Measurements from ENCODE around the gene TRRAP. TPM values are rescaled to one million over a fixed set of nuclear protein-coding genes. Genes with fewer than 3 reads are reported as not detected.
A peak's percentile ranks its signal among the peaks of the same experiment; 100 is the strongest.

The TRRAP gene
- total RNA-seq, 1 donor from 2014 or later = 25.8 TPM

DNA sequence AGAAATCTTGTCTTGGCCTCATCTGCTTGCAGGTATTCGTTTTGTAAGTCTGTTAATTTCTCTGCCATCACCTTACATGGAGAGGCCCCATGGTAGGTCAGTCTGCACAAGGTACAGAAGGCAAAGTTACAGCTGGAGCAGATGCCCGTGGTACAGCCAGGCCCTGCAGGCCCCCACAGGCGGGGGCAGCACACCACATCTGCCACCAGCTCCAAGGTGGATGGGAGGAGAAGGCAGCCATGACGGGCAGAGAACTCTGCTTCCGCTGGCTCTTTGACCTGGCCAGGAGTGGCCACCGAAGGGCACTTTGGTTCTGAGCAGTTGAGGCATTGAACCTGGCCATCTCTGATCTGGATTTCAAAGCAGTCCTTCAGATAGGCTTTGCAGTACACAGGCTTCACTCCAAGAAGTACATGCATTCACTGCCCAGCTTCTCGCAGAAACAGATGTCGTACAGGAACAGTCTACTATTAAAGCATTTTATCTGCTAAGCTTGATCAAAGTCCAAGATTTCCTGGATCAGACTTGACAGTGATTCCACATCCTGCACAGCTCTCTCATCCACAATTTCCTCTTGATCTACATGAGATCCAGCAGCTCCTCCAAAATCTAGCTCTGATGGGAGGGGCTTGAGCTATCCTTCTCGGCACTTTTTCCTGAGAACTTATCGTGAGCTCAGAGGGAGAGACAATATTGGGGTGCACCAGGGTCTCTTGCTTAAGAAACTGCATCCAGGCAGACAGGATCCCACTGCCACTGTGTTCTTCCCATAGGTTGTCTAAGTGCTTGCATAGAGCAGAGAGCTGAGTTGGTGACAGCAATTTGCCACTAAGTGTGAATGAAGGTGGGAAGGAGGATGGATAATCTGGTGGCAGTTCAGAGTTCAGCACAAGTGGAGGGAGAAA is 120.7 kb downstream of the TRRAP start:
- intact Hi-C loops (cut with DNase I) = no loop called here
- peak; percentile 47 for DNase-seq (ENCODE audit: low spot score)

DNA sequence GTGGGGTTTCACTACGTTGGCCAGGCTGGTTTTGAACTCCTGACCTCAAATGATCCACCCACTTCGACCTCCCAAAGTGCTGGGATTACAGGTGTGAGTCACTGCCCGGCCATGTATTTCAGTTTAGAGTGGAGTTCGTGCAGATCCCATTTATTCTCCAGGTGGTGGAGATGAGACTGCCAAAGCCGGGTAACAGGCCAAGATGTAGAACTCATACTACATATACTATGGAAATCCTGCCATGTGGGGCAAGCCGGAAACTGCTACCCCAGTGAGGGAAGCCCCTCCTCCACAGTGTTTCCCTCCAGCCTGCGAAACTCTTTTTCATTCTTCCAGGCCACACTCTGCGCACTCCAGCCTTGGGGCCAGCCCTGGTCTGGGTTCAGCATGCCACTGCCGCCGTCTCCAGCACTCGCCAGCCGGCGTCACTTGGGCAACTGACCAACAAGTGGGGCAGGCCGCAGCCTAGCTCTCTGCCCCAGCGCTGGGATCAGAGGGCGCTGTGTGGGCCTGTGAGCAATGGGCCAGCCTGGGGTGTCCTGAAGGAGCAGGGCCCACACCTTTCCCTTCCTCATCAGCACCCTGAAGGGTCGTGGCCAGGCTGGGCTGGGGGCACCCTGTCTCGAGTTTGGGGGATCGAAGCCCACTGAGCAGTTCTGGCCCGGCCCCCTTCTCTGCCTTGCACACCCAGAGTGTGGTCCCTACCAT is 122.0 kb downstream of the TRRAP start:
- intact Hi-C loops (cut with DNase I) = no loop called here
- peak; percentile 36 for DNase-seq (ENCODE audit: low spot score)

DNA sequence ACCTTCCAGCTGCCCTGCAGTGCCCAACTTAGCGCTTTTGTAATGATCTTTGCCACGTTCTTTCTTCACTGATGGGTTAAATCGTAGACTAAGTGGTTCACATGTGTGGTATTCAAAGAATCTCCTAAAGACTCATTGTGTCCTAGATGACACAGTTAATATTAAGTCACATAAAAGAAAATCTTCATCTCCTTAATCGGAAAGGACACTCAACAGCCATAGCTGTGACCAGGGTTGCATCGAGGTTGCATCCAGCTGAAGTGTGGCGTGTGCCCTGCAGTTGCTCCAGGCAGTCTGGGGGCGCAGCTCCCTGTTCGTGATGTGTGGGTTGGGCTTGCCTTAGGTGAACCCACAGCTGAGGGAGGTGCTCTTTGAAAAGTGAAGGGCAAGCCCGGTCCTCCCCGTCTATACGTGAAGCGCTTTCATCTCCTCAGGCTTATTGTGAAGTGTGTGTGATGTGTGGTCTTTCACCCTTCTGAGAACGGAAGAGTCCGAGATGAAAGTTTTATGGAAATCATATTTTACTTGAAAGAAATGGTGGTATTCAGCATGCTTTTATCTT is 122.7 kb downstream of the TRRAP start:
- DNase-seq (ENCODE audit: low spot score) = peak; percentile 31
- intact Hi-C loops (cut with DNase I) = no loop called here

DNA sequence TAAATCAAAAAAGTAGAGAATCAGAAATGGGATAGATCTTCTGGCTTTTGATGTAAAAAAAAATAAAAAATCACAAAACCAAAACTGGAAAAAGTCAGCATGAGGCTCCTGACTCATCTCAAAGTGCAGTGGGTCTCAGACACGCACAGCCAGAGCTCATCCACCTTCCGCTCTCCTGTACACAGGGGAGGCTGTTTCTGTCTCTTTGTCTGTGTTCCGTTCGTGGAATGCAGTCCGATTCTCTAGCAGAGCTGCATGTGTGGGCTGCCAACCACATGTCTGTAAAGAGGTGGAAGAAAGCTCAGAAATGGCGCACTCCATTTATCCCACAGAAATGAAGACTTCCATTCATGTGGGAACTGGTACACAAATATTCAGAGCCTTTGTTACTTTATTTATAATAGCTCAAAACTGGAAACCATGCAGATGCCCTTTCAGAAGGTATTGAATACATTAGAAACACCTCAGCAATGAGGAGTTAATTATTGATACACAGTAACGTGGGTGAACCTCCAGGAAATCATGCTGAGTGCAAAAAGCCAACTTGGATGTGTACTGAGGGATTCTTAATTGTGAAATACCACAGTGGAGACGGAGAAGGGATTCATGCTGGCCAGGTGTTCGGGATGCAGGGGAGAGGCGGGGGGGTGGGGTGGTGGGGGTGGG is 123.3 kb downstream of the TRRAP start:
- intact Hi-C loops (cut with DNase I) = no loop called here
- no peak for DNase-seq (ENCODE audit: low spot score)

DNA sequence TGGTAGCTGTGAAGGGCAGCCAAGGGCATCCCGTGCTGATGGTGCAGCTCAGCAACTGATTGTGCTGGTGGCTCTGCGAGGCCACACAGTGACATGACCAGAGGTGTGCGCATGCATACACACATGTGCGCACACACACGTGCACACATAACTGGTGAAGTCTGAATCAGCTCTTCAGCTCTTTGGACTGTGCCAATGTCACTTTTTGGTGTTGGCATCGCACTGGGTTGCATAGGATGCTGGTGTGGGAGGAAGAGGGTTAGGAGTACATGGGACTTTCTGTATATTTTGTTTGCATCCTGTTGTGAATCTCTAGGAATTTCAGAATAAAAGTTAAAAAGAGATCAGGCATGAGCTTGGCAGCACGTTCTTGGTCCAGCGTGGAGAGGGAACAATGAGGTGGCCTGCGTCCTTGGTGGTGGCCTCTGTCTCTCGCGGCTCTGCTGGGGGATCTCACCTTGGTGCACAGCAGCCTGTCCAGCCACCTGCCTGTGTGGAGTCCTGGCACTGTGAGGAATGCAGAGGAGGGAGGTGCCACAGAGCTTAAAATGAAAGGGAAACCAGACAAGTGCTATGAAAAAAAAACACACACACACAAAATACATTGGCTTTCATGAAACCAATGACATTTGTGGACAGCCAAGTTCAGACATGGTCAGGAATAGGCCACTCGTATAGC is 124.0 kb downstream of the TRRAP start:
- peak; percentile 29 for DNase-seq (ENCODE audit: low spot score)
- intact Hi-C loops (cut with DNase I) = no loop called here

DNA sequence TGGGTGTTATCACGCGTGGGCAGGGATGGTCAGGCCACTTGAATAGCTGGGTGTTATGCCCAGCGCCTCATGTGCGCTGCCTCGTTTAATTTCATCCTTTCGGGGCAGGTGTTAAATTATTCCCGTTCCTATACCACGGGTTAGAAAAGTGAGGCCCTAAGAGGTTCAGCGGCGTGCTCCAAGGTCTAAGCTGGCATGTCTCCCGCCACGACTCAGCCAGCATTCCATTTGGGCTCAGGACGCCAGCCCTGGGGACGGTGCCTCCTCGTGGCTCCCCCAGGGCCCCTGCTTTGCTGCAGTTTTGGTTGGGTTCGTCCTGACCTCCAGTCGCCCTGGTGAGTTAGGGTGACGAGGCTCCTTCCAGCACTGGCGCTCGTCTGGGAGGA is 124.5 kb downstream of the TRRAP start:
- intact Hi-C loops (cut with DNase I) = no loop called here
- no peak for DNase-seq (ENCODE audit: low spot score)

DNA sequence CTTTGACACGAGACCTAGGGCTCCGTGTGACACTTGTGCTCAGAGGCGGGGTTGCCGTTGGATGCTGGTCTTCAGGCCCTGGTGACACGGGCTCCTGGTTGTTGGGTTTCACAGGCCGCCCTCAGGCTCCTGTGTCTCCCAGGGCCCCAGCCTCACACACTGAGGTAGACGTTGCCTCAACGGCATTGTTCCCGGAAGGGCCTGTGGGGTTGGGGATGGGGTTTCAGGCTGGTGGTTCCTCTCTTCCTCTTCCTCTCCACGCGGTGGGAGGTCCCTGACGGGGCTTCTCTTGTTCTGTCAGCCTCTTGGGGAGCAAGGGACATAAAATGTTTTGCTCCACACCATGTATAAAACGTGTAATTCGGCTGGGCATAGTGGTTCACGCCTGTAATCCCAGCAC is 125.1 kb downstream of the TRRAP start:
- peak; percentile 55 for DNase-seq (ENCODE audit: low spot score)
- intact Hi-C loops (cut with DNase I) = no loop called here

DNA sequence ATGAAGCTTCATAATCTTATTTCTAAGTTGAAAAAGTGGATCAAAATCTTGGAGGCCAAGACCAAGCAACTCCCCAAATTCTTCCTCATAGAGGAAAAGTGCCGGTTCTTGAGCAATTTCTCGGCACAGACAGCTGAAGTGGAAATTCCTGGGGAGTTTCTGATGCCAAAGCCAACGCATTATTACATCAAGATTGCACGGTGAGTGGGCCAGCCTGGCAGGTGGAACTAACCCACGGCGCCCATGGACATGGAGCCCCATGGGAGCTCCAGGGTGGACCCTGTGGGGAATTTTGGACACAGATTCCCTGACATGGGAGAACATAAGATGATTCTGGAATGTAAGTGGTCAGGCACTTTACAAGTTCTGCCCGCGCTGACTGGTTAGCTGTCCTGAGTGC is 125.9 kb downstream of the TRRAP start:
- peak; percentile 72 for DNase-seq (ENCODE audit: low spot score)
- intact Hi-C loops (cut with DNase I) = no loop called here

DNA sequence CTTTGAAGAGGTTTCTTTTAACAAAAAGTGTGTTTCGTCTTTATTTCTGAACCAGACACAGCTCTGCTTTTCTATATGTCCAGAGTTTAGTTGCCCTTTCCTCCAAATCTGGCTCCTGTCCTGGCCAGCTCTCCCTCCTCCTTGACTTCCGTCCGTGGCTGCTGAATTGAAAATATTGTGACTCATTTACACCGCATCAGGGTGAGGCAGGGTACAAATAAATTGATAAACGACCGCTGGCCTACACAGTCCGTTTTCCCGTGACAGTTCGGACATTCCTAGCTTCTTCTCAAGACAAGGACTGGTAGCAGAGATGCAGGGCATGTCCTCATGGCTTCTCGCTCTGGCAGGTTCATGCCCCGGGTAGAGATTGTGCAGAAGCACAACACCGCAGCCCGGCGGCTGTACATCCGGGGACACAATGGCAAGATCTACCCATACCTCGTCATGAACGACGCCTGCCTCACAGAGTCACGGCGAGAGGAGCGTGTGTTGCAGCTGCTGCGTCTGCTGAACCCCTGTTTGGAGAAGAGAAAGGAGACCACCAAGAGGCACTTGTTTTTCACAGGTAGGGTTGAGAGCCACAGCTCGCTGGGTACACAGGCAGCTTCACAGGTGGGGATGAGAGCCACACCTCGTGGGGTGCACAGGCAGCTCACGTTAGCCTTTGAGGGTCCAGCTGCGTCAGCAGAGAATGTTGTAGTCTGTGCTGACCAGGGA is 126.6 kb downstream of the TRRAP start:
- peak; percentile 53 for DNase-seq (ENCODE audit: low spot score)

DNA sequence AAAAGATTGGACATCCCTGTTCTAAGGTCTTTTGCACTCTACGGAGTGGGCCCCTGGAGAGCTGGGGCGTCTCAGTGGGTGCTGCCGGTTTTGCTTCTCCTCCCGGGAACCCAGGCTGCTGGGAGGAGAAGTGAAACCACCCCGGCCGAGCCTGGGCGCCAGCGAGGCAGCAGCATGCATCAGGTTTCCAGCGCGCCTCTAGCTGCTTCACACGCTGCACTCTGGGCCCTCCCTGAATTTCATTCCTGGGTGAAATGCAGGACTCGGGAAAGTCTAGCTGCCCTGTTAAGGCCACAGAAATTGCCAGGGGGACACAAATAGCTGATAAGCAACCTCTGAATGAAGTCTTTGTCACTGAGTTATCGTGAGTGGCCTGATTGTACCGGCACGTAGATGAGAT is 127.4 kb downstream of the TRRAP start:
- intact Hi-C loops (cut with DNase I) = no loop called here
- DNase-seq (ENCODE audit: low spot score) = peak; percentile 71

More for the DNA sequence above, 126.6 kb downstream of the TRRAP start:
- intact Hi-C loops (cut with DNase I) = no loop called here

DNA sequence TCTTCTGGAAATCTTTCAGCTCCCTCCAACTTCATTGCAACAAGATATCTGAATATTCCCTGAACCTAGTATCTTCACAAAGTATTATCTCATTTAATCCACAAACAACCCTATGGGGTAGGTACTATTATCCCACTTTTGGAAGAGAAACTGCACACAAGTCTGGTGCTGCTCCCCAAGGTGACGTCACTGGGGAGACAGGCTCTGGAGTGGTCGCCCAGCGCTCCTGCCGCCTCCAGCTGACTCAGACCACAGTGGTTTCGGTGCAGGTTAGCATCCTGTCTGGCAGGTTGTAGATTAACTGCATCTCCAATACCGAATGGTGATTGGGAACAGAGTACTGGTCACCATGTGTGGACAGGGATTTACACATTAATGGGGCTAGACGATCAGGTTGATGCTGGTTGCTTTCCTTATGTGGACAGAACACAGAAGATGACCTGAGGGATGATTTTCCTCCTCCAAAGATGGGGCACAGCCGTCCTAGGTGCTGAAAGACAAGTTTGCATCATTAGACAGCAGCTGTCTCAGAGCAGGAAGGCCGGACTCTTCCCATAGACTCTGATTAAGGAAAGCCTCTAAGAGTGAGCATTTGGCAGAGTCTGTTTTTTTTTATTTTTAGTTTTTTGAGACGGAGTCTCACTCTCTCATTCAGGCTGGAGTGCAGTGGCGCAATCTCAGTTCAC is 128.6 kb downstream of the TRRAP start:
- intact Hi-C loops (cut with DNase I) = no loop called here
- no peak for DNase-seq (ENCODE audit: low spot score)

DNA sequence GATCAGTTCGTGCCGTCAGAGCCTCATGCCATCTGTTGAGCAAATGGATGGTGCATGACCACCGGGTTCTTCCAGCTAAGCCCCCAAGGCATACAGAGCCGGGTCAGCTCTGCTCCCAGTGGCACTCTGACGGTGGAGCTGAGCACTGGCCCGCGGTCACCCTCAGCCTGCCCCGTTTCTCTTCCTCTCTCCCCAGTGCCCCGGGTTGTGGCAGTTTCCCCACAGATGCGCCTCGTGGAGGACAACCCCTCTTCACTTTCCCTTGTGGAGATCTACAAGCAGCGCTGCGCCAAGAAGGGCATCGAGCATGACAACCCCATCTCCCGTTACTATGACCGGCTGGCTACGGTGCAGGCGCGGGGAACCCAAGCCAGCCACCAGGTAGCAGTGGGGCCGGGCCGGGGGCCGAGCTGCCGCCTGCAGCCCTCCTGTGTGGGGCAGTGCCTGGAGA is 129.9 kb downstream of the TRRAP start:
- no peak for DNase-seq (ENCODE audit: low spot score)
- intact Hi-C loops (cut with DNase I) = no loop called here

DNA sequence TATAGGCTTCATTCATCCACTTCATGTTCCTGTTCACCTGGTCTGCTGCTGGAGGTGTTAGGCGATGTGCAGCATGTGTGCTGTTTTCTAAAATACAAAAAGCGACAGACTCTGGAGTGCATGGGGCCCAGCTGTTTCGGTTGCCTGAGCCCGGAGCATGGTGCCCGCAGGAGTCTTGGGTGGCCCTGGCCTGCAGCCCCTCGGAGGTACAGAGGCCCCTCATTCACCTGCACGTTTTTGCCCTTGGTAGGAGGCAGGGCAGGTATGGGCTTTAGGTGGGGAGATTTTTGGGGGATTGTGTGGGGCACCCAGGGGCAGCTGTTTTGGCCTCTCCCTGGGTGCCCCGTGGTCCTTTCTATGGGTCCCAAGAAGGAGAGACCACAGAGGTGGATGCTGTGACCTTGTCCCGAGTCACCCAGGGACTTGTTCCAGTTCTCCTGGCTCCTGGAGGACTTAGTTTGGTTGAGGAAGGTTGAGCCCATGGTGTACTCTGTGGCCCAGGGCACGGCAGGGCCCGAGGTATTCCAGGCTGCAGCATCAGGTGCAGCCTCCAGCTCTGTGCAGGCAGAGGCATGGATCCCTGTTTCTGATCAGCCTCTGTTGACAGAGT is 130.7 kb downstream of the TRRAP start:
- intact Hi-C loops (cut with DNase I) = no loop called here
- DNase-seq (ENCODE audit: low spot score) = no peak

DNA sequence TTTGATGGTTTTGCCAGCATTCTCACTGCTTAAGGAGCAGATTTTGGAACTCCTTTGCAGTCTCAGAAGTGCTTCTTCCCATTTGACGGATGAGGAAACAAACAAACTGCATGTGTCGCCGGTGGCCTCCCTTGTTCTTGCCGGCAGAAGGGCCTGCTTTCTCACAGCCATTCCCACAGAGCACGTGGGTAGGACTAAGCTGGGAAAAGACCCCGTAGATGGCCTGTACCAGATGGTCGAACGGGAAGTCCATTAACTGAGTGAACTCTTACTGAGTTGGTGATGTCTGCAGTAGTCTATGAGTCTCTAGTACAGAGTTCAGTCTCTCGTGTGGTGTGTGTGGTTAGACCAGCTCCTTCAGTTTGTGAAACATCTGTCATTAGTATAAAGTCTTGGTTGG is 131.9 kb downstream of the TRRAP start:
- no peak for DNase-seq (ENCODE audit: low spot score)
- intact Hi-C loops (cut with DNase I) = no loop called here

DNA sequence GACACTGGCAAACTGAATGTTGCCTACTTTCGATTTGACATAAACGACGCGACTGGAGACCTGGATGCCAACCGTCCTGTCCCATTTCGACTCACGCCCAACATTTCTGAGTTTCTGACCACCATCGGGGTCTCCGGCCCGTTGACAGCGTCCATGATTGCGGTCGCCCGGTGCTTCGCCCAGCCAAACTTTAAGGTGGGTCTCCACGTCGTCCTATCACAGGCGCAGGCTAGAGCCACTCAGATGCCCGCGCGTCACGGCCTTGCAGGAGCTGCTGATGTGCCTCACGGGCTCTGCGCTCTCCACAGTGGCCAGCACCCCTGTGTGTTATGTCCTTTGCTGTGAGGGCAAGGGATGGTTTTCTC is 133.0 kb downstream of the TRRAP start:
- DNase-seq (ENCODE audit: low spot score) = peak; percentile 57
- intact Hi-C loops (cut with DNase I) = no loop called here

DNA sequence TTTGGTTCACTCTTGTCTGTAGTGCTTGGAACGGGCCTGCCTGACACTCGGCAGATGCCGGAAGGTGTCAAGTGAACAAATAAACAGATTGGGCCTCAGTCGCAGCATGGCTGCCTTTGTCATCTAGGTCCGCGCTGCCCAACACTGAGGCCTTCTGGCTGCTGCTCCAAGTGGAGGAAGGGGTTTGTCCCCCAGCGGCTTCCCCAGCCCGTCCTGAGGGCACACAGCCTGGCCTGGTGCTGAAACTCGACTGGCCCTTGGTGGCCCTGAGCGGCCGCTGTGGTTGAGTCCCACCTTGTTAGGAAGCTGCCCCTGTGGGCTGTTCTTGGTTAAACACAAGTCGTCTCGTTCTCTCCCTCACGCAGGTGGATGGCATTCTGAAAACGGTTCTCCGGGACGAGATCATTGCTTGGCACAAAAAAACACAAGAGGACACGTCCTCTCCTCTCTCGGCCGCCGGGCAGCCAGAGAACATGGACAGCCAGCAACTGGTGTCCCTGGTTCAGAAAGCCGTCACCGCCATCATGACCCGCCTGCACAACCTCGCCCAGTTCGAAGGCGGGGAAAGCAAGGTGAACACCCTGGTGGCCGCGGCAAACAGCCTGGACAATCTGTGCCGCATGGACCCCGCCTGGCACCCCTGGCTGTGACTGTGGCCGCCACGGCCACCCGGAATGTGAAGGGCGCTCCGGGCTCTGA is 133.5 kb downstream of the TRRAP start:
- DNase-seq (ENCODE audit: low spot score) = peak; percentile 59
- intact Hi-C loops (cut with DNase I) = no loop called here

DNA sequence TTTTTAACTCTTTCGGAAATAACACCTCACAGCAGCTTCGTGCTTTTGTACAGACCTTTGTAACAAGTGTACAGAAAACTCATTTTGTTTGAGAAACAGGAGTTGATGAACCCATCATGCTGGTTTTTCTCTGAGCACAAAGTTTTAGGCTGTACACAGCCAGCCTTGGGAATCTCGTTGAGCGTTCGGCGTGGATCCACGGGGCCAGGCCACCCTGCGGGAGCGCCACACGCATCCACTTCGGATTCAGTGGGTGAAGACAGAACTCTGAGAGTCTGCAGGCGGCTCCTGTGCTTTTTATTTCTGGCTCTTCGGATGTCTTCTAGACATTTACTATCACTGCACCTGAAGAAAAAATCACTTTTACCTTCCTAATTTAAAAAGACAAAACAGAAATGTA is 134.4 kb downstream of the TRRAP start:
- no peak for DNase-seq (ENCODE audit: low spot score)
- intact Hi-C loops (cut with DNase I) = no loop called here

All from cardiac septum (tissue), 1 donor.